Gastrocnemius medialis (tissue), 4 donors: ENCODE data around the gene SLC6A17. TPM values are rescaled to one million over a fixed set of nuclear protein-coding genes. Genes with fewer than 3 reads are reported as not detected.

ENCODE experiments used
- ATAC-seq, 2 donors: fragments of 150-250 bp; one replicate each; pipeline ENCODE4 v1.9.1; 2016
- DNase-seq, 2 donors: peaks; one replicate each; pipeline ENCODE4 v3.0.0-alpha.2; 2019
- H3K27ac ChIP-seq, 4 donors: fragments of 200-600 bp; sonication (generic); 1 replicate in 1 of 4; 2 replicates in 3 of 4; pipeline ENCODE4 v1.5.1; 2016 to 2018; ENCODE audit warnings: mild to moderate bottlenecking in 2 of 4, moderate library complexity in 1 of 4
- H3K27me3 ChIP-seq, 3 donors: fragments of 200-600 bp; sonication (generic) in 2 of 3; 1 replicate in 1 of 3; 2 replicates in 2 of 3; pipeline versions ENCODE4 v1.5.1 to v1.6.0; 2016 to 2019; ENCODE audit warnings: mild to moderate bottlenecking in 1 of 3, moderate library complexity in 1 of 3
- H3K36me3 ChIP-seq, 2 donors: fragments of 200-600 bp; sonication (generic) in 1 of 2; one replicate each; pipeline ENCODE4 v1.5.1; 2017 to 2018
- H3K4me1 ChIP-seq, 2 donors: fragments of 200-600 bp; sonication (generic) in 1 of 2; one replicate each; pipeline ENCODE4 v1.5.1; 2016 to 2017; ENCODE audit warnings: mild to moderate bottlenecking in 2 of 2
- H3K4me3 ChIP-seq, 4 donors: fragments of 200-600 bp; sonication (generic) in 3 of 4; 1 replicate in 1 of 4; 2 replicates in 3 of 4; pipeline ENCODE4 v1.5.1; 2016 to 2019; ENCODE audit warnings: mild to moderate bottlenecking in 2 of 4
- H3K9me3 ChIP-seq, 3 donors: fragments of 200-600 bp; sonication (generic) in 2 of 3; 1 replicate in 1 of 3; 2 replicates in 2 of 3; pipeline ENCODE4 v1.5.1; 2016 to 2019
- CTCF ChIP-seq, 5 experiments: fragments of 450-650 bp in 3 of 5; fragments of 200-600 bp in 2 of 5; sonication (generic) in 2 of 5; IDR thresholded peaks in 4 of 5; conservative IDR thresholded peaks in 1 of 5; 1 replicate in 4 of 5; 2 replicates in 1 of 5; pipeline ENCODE4 v1.5.1; 2016 to 2019; ENCODE audit warnings: antibody characterized with exemption in 5 of 5, mild to moderate bottlenecking in 3 of 5, moderate library complexity in 3 of 5
- POLR2A ChIP-seq, 2 donors: fragments of 450-650 bp; IDR thresholded peaks; one replicate each; pipeline ENCODE4 v1.6.1; 2017; ENCODE audit warnings: antibody characterized with exemption in 2 of 2, mild to moderate bottlenecking in 2 of 2, moderate library complexity in 2 of 2
- in situ Hi-C, 4 donors: fragments of 200-750 bp; cut with MboI; loops; one replicate each; pipeline versions ENCODE4 v1.15.0 to v1.8.0; 2017; ENCODE audit warnings: low sequenced_read_pairs in 4 of 4
- intact Hi-C: fragments of 100-400 bp; cut with DNase I; formaldehyde crosslinking; loops from one replicate; pipeline ENCODE4 v1.15.1; 2023; ENCODE audit warnings: low total_unique reads
- total RNA-seq, 4 donors: library from RNA; depleted of rRNA; stranded (reverse); fragments of >200 nt; gene quantifications; one replicate each; pipeline versions ENCODE4 v1.1.0 to v1.2.3, GENCODE V29; 2016

SLC6A17 gene
- total RNA-seq, 4 donors from 2014 or later = 0.02 to 0.03 TPM; not detected in 2

- no peak overlapping the region for H3K4me3 ChIP-seq
- peaks cover 0 to 5% (median 0%) of the 10 kb centered on the region in 3 donors for H3K27me3 ChIP-seq
- no peak for ATAC-seq
- no peaks in the 10 kb centered on the region for H3K36me3 ChIP-seq
- in situ Hi-C loops = no loop called here
- no peaks in the 10 kb centered on the region for H3K9me3 ChIP-seq
- no peak for DNase-seq
- no peaks in the 10 kb centered on the region for H3K4me1 ChIP-seq
- no peak overlapping the region for H3K27ac ChIP-seq
- intact Hi-C loops = no loop called here
- no peak for TF ChIP-seq CTCF (IDR thresholded peaks at IDR 0.05 in 4 of 5, conservative IDR thresholded peaks at IDR 0.05 in 1 of 5)
- no peak for TF ChIP-seq POLR2A (IDR thresholded peaks at IDR 0.05)
Observed at GRCh38 chr1:110249256-110249655, 99.0 kb downstream of the SLC6A17 start.

- Histone ChIP-seq H3K4me3 (no peak overlapping the region), H3K4me1 (no peaks in the 10 kb centered on the region), H3K9me3 (no peaks in the 10 kb centered on the region), H3K27me3 (peaks cover 0 to 3% (median 0%) of the 10 kb centered on the region in 3 donors), H3K36me3 (no peaks in the 10 kb centered on the region), H3K27ac (no peak overlapping the region)
- intact Hi-C loops = no loop called here
- TF ChIP-seq CTCF (IDR thresholded peaks at IDR 0.05 in 4 of 5, conservative IDR thresholded peaks at IDR 0.05 in 1 of 5) = no peak
- TF ChIP-seq POLR2A (IDR thresholded peaks at IDR 0.05) = no peak
- in situ Hi-C loops = no loop called here
- no peak for DNase-seq
- ATAC-seq = no peak
Observed at GRCh38 chr1:110250008-110250407, 99.7 kb downstream of the SLC6A17 start.

- in situ Hi-C loops = no loop called here
- intact Hi-C loops = no loop called here
Observed at GRCh38 chr1:110250749-110251148, 100.5 kb downstream of the SLC6A17 start.

More at GRCh38 chr1:110250749-110251148, 100.5 kb downstream of the SLC6A17 start:
- Histone ChIP-seq H3K27ac (no peak overlapping the region), H3K4me1 (no peaks in the 10 kb centered on the region), H3K27me3 (no peaks in the 10 kb centered on the region), H3K36me3 (no peaks in the 10 kb centered on the region), H3K4me3 (no peak overlapping the region), H3K9me3 (no peaks in the 10 kb centered on the region)
- ATAC-seq = no peak
- TF ChIP-seq POLR2A (IDR thresholded peaks at IDR 0.05) (no peak), CTCF (IDR thresholded peaks at IDR 0.05 in 4 of 5, conservative IDR thresholded peaks at IDR 0.05 in 1 of 5) (no peak)
- DNase-seq = no peak

Other genes with a start within 250 kb of the SLC6A17 start
- gene CSF1, start 239.6 kb upstream of the SLC6A17 start, total RNA-seq = 10 to 100 TPM; 14.6 to 31.1 (median 19.6) TPM
- 100 to 1,000 TPM in 1 of 4 donors, 10 to 100 TPM in 3; 42.3 to 109 (median 69.6) TPM for gene AHCYL1, start 165.7 kb upstream of the SLC6A17 start, total RNA-seq
- gene STRIP1, start 115.9 kb upstream of the SLC6A17 start, total RNA-seq = 10 to 100 TPM; 17.9 to 31.4 (median 20.7) TPM
- not detected for gene ALX3, start 79.8 kb upstream of the SLC6A17 start, total RNA-seq
- under 1 TPM in 1 of 4 donors, not detected in 3; 0.16 TPM for gene UBL4B, start 38.1 kb upstream of the SLC6A17 start, total RNA-seq
- 1 to 10 TPM; 3.1 to 9.1 (median 4.1) TPM for gene KCNC4, start 59.8 kb downstream of the SLC6A17 start, total RNA-seq
- 10 to 100 TPM; 27.8 to 44.9 (median 30.2) TPM for gene RBM15, start 188.9 kb downstream of the SLC6A17 start, total RNA-seq
- 1 to 10 TPM; 1.2 to 3.5 (median 2.9) TPM for gene SLC16A4, start 240.5 kb downstream of the SLC6A17 start, total RNA-seq